DND-41 (cell line): ENCODE data around the gene SLC27A6.

ENCODE experiments used
- CTCF ChIP-seq: IDR thresholded peaks from 2 replicates; pipeline ENCODE4 v1.5.1; 2012; ENCODE audit warnings: borderline replicate concordance, low read length, moderate library complexity, mild to moderate bottlenecking; ENCODE audit not compliant: poor library complexity, severe bottlenecking; ENCODE audit errors: extremely low read depth
- EZH2 ChIP-seq: IDR thresholded peaks from 3 replicates; pipeline ENCODE4 v1.6.1; 2012; ENCODE audit warnings: borderline replicate concordance, low read depth, mild to moderate bottlenecking, moderate library complexity, low read length, inconsistent platforms; ENCODE audit not compliant: severe bottlenecking

DNA sequence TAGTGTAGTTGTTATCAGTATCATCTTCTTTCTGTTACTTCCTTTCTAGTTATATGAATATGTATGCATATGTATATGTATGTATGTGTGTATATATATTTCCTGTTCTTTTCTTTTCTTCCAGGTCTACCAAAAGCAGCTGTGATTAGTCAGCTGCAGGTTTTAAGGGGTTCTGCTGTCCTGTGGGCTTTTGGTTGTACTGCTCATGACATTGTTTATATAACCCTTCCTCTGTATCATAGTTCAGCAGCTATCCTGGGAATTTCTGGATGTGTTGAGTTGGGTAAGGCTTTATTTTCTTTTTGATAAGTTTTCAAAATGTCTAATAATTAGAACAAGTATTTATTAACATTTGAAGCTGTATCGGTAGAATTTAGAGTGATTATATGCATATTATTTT is 23.2 kb downstream of the SLC27A6 start:
- TF ChIP-seq CTCF (no peak), EZH2 (no peak)
